NCI-H526 (cell line): ENCODE measurements around the gene BRD3OS.
"Not testable (repeated sequence)": the region's sequence is repeated elsewhere in the genome, so short reads cannot be mapped to it uniquely, and the experiment has no call there.

Experiments used
- DNase-seq, 2 experiments: peaks; one replicate each; lab custom pipeline; 2025; lab: John Stamatoyannopoulos, UW

BRD3OS gene

DNA sequence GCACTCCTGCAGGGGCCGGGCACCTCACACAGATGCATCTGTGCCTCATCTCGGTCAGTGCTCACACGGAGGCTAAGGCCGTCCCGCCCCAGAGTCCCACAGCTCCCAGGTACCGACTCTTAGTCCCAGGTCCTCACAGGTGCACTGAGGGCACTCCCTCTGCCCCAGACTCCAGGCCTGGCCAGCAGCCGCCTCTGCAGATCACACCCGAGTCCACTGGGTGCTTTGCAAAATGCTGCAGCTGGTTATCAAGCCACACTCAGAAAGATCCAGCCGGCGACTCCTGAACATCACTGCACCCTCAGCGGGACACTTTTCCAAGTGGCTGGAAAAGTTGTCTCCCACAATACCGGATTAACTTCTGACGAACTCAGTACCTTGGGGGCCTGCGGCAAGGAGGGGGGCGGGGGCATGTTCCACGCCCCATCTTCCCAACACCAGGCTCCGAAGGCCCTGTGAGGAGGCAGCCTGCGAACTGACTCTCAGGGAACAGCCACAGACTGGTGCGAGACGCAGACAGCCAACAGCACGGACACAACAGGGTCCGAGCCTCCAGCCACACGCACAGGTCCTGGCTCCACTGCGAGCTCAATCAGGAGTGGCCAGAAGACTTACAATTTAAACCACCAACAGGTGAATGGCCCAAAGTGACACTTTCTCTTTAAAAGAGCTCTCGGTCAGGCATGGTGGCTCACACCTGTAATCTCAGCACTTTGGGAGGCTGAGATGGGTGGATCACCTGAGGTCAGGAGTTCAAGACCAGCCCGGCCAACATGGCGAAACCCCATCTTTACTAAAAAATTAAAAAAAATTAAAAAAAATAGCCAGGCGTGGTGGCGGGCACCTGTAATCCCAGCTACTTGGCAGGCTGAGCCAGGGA, 38.5 kb downstream of the BRD3OS start:
- DNase-seq, result no peak

DNA sequence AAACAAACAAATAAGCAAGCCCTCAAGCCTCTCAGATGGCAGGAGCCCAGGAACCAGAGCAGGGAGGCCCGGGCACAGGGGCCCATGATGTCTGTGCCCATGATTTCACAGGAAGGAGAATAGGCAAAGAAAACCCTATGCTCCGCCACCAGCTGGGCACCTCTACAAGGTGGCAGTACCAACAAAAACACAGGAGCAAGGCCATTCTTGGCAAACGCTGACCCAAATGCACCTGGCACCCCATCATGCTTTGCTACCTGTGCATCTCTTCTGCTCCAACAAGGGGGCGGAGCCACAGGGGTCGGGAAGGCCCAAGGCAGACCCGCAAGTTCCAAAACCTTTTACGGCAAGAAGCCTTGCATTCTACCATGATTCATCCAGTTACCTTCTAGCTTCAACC, 39.4 kb downstream of the BRD3OS start:
- DNase-seq, result peak in 1 of 2 experiments; percentile 17

DNA sequence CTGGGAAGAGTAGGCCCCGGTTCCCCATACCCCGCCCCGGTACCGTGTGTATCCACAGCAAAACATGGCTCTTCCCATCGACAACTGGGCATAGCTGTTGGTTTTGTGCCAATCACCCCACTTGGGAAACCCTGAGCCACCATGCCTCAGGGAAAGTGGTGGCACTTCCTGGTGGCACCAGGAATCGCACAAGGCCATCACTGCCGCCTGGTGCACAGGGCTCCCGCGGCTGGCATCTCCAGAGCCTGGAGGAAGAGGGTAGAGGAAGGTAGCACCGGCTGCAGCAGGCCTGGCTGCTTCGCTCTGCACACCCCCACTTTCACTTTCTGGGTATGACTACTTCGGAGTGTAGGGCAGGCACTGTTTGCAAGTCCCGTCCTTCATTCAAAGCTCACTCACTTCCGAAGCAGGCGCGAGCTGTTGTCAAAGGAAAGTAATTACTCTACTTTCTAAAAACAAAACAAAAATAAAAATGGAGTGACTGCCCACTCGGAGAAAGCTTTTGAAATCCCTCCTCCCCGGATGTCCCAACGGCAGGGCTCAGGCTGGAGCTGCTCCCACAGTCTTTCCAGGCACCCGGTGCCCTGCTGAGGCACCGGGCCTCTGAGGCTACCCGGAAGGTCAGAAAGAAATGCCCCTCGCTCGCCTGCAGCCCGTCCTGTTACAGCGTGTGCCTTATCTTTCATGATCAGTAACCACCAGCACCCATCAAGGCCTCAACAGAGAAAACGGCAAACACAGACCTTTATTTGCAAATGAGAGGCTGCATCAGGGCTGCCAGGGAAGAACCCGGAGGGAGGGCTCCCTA, 40.5 kb downstream of the BRD3OS start:
- DNase-seq, result peak; percentile 54 to 68

DNA sequence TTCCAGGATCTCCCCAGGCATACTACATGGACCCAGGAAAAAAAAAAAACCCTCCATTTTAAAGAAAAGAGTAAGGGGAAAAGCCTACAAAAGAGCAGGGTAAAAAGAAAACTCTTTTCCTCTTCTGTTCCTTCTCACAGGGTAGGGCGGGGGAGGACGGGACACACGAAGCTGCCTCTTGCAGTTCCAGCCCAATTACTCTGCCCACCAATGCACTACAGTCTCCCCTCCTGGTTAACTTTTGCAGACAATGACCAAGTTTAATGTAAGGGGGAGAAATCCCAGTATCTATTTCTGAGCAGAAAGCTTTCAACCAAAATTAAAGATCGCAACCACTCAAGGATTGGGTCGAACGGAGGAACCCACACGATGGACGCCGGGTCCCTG, 41.2 kb downstream of the BRD3OS start:
- DNase-seq, result no peak

DNA sequence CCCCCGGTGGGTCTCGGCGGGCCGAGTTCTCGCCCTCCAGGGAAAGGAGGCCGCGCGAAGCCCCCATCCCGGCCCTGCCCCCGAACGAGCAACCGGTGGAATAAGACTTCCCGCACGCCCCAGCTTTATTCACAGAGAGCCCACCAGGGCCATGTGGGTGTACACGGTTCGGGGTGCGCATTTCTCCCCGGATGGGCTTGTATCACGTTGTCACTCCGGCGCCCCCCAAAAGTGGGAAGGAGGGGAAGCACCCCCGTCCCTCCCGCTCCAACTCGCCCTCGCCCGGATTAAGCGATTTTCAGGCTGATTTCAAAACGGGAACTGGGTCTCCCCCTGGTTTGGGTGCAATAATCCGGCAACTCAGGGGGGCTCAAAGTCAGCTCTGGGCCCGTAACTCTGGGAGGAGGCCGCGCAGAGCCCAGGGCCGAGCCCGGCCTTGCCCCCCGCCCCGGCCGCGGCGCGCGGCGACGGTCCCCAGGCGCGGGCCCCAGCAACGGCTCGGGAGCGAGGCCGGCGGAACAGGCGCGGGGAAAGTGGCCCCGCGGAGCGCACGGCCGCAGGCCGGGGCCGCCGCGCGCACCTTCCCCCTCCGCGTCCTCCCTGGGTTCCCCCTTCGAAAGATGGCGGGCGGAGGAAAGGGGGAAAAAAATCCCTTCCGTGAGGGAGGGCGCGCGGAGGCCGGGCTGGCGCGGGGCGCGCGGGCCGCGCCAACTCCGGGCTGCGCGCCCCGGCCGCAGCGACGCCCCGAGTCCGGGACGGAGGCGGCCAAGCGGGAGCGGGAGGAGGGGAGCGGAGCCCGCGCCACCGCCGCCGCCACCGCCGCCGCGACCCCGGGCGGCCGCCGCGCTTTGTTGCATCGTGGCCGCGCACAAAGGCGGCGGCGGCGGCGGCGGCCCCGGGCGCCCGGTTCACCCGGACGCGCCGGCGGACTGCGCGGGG, 41.9 kb downstream of the BRD3OS start:
- DNase-seq, result peak in 1 of 2 experiments; percentile 22

DNA sequence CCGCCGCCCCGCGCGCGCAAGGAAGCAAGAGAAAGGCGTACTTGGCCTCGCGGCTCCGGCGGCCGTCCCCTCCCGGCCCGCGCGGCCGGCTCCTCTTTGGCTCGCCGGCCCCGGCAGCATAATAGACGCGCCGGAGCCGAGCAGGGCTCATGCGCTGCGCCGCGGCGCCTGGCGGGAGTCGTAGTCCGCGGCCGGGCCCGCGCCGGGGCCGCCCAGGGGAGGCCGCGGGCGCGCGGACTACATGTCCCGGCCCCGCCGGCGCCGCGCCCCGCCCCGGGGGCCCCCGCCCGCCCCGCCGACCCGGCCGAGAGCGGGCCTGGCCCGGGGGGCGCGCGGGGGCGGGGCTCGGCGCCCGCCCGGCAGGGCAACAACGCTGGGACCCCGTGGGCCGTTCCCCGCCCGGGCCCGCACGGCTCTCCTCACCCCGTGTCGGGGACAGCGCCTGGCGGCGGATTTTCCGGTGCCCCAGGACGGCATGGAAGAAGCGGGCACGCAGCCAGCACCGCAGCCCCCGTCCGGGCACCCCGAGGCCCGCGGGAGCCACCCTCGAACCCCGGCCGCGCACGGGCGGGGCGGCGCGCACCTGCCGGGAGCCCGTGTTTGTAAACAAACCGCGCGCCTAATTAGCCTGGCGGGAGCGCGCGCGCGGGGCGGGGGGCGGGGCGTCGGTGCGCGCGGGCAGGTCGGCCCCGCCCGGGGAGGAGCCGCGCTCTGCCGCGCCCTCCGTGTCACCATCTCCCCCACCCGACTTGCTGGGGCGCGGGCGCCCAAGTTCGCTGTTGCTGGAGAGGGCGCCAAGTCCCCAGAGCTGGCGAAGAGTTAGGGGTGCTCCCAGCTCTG, 42.8 kb downstream of the BRD3OS start, which contains the start of gene BRD3:
BRD3 (minus strand) TSS at position 123 of the 840 bp plus-strand sequence. CDS start 14,549 bp downstream, outside the sequence.
- DNase-seq, result peak in 1 of 2 experiments; percentile 94

DNA sequence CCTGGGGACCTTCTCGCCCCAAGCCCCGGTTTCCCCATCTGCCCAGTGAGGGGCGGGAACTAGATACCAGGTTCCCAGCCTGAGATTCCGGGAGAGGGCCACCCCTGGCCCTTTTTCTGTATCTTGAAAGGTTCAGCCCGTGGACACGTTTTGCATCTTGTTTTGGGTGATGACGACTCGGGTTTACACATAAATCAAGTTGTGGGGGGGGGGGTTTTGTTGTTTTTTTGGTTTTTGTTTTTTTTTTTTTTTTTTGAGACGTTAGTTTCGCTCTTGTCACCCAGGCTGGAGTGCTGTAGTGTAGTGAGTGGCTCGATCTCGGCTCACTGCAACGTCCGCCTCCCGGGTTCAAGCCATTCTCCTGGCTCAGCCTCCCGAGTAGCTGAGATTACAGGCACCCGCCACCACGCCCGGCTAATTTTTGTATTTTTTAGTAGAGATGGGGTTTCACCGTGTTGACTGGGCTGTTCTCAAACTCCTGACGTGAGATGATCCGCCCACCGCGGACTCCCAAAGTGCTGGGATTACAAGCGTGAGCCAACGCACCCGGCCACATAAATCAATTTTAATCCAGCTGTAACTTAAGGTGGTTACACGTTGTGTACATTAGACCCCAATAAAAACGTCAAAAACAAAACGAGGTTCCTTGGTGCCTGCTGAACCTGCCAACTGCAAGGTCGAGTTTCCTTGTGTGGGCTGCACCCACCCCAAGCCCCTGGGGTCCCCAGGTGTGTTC, 43.6 kb downstream of the BRD3OS start:
- peak in 1 of 2 experiments; percentile 71 for DNase-seq

DNA sequence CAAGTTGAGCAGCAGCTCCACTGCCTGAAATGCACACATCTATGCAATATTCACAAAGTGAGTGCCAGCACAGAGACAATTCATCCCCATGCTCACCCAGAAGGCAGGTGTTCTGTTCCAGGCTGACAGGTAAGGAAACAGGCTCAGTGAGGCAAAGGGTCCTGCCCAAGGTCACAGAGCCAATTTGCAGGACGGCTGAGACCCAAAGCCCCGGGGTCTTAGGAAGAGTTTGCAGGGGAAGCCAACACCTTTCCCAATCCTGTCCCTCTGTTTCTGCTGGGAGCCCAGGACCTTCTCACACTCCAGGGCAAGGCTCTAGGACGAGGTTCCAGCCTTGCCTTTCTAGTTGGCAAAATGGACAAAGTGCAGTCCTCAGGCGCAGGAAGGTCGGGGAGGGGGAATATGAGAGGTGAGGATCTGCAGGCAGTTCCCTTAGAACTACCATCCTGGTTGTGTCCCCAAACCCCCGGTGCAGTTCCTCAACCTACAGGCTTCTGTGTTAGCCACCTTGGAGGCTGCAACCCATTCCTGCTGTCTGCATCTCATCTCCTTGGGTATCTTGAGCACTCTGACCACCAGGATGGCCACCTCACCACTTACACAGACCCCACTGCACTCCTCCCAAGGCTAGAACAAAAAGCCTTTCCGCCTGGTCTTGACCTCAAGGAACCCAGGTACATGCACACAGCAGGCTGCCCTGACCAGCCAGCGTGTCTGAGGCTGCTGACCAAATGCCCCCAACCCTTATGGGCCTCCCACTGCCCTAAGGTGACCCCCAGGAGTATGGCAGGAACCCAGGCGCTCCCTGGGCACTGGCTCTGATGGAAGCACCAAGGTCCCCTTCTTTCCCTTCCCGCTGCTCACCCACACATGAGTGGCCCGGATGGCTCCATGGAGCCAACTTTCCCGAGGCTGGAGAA, 44.5 kb downstream of the BRD3OS start:
- DNase-seq, result no peak

DNA sequence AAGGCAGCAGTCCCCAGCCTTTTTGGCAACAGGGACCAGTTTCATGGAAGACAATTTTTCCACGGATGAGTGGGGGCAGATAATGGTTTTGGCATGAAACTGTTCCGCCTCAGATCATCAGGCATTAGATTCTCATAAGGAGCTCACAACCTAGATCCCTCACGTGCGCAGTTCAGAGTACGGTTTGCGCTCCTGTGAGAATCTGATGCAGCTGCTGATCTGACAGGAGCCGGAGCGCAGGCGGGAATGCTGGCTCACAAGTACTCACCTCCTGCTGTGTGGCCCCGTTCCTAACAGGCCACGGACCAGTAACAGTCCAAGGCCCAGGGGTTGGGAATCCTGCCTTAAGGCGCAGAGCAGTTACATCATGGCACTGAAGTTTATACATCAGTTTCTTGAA, 45.9 kb downstream of the BRD3OS start:
- DNase-seq, result no peak

DNA sequence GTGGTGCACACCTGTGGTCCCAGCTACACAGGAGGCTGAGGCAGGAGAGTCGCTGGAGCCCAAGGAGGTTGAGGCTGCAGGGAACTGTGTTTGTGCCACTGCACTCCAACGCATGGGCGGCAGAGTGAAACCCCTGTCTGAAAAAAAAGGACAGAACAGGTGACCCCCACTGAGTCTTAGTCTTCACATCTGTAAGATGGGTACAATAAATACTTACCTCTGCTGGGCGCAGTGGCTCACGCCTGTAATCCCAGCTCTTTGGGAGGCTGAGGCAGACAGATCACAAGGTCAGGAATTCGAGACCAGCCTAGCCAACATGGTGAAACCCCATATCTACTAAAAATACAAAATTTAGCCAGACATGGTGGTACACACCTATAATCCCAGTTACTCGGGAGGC, 47.4 kb downstream of the BRD3OS start:
- DNase-seq, result not testable (repeated sequence)

DNA sequence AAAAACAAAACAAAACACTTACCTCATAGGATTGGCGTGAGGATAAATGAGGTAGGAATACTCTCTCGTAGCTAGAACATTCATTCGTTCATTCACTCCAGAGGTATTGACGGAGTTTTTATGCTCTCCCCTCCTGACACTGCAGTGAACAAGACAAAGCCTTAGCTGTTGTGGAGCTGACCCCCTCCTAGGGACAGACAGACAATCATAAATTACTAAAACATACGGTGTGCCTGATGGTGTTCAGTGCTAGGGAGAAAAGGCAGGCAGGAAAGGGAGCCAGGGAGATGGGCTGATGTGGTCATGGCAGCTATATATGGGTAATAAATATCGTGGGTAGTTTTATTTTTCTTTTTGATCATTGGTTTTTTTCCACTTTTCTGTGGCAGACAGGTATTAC, 48.2 kb downstream of the BRD3OS start:
- DNase-seq, result no peak

DNA sequence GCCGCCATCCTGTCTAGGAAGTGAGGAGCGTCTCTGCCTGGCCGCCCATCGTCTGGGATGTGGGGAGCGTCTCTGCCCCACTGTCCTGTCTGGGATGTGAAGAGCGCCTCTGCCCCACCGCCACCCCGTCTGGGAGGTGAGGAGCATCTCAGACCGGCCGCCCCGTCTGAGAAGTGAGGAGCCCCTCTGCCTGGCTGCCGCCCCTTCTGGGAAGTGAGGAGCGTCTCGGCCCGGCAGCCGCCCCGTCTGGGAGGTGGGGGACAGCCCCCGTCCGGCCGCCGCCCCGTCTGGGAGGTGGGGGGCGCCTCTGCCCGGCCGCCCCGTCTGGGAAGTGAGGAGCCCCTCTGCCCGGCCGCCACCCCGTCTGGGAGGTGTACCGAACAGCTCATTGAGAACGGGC, 50.4 kb downstream of the BRD3OS start:
- not testable (repeated sequence) for DNase-seq

DNA sequence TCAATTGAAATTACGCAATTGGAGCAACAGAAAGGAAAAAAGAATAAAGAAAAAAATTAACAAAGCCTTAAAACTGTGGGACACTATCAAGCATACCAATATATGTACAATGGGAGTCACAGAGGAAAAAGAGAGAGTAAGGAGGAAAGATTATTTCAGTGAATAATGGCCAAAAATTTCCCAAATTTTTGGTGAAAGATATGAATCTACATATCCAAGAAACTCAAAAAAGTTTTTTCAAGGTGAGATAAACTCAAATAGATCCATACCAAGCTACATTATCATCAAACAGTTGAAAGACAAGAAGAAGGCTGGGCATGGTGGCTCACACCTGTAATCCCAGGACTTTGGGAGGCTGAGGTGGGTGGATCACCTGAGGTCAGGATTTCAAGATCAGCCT, 51.4 kb downstream of the BRD3OS start:
- DNase-seq, result no peak
